Endothelial cell of umbilical vein (primary cell): ENCODE measurements around the gene SEMA3E. TPM values are rescaled to one million over a fixed set of nuclear protein-coding genes. Genes with fewer than 3 reads are reported as not detected.

Experiments used
- BruUV-seq: library from RNA; stranded (reverse); fragments of 400-500 nt; replicated peaks from 2 replicates; lab custom pipeline; 2021; lab: Mats Ljungman, UMichigan
- CTCF ChIA-PET: fragments of 300-600, 350-600 bp; sonication (Branson Sonifier 250); formaldehyde crosslinking; loops from one replicate; lab custom pipeline; 2021; ENCODE audit warnings: antibody characterized with exemption, inconsistent platforms; lab: Charles Lee
- POLR2A ChIA-PET: fragments of 300-600, 350-600 bp; sonication (Branson Sonifier 250); formaldehyde crosslinking; loops from one replicate; lab custom pipeline; 2021; ENCODE audit warnings: antibody characterized with exemption, inconsistent platforms; lab: Charles Lee
- DNase-seq: peaks from one replicate; pipeline ENCODE4 v3.0.0-alpha.2; 2011; ENCODE audit warnings: low read depth, low spot score
- FAIRE-seq: peaks from 2 replicates; lab custom pipeline; 2011; peaks lifted over from hg19 to GRCh38; lab: Jason Lieb, UNC
- H2AFZ ChIP-seq: 2 replicates; pipeline ENCODE4 v1.6.0; 2012; ENCODE audit warnings: low read depth, low read length, control low read depth, inconsistent platforms
- H3K27ac ChIP-seq: 2 replicates; pipeline ENCODE4 v1.5.1; 2011; ENCODE audit warnings: low read depth, mild to moderate bottlenecking, control low read depth, low read length, moderate library complexity; ENCODE audit not compliant: insufficient read depth
- H3K27me3 ChIP-seq, 2 experiments: 2 replicates each; pipeline versions ENCODE4 v1.6.0 to v1.6.1; 2011; ENCODE audit warnings: low read length in 2 of 2, mixed read lengths in 1 of 2; ENCODE audit not compliant: control insufficient read depth in 2 of 2, insufficient read depth in 2 of 2
- H3K36me3 ChIP-seq, 2 experiments: 2 replicates in 1 of 2; 3 replicates in 1 of 2; pipeline ENCODE4 v1.5.1; 2011; ENCODE audit warnings: low read length in 2 of 2, mild to moderate bottlenecking in 1 of 2, moderate library complexity in 1 of 2; ENCODE audit not compliant: control insufficient read depth in 2 of 2, insufficient read depth in 2 of 2; ENCODE audit errors: extremely low read depth in 1 of 2
- H3K4me1 ChIP-seq: 3 replicates; pipeline ENCODE4 v1.5.1; 2011; ENCODE audit warnings: mild to moderate bottlenecking, low read length; ENCODE audit not compliant: control insufficient read depth, insufficient read depth; ENCODE audit errors: extremely low read depth
- H3K4me2 ChIP-seq: 2 replicates; pipeline ENCODE4 v1.6.1; 2011; ENCODE audit warnings: low read length, control low read depth, mixed read lengths; ENCODE audit not compliant: insufficient read depth
- H3K4me3 ChIP-seq, 3 experiments: fragments of 200-600 bp in 1 of 3; sonication (generic), shearing (Covaris generic) in 1 of 3; replicated peaks in 1 of 3; 2 replicates each; pipeline ENCODE4 v1.5.1; 2011 to 2016; ENCODE audit warnings: control low read depth in 3 of 3, low read length in 3 of 3, mild to moderate bottlenecking in 2 of 3, inconsistent platforms in 1 of 3, low read depth in 1 of 3, moderate library complexity in 1 of 3; ENCODE audit not compliant: insufficient read depth in 1 of 3
- H3K79me2 ChIP-seq: 2 replicates; pipeline ENCODE4 v1.6.0; 2012; ENCODE audit warnings: low read length, inconsistent platforms; ENCODE audit not compliant: control insufficient read depth, insufficient read depth
- H3K9ac ChIP-seq: replicated peaks from 2 replicates; pipeline ENCODE3; 2011; ENCODE audit warnings: low read length, control low read depth; ENCODE audit not compliant: insufficient read depth; ENCODE audit errors: extremely low read depth
- H3K9me1 ChIP-seq: replicated peaks from 3 replicates; pipeline ENCODE4 v1.6.0; 2011; ENCODE audit warnings: mild to moderate bottlenecking, low read length; ENCODE audit not compliant: control insufficient read depth, insufficient read depth; ENCODE audit errors: extremely low read depth
- H3K9me3 ChIP-seq: replicated peaks from 2 replicates; pipeline ENCODE4 v1.5.1; 2012; ENCODE audit warnings: low read length, inconsistent platforms; ENCODE audit not compliant: control insufficient read depth, insufficient read depth
- H4K20me1 ChIP-seq: replicated peaks from 2 replicates; pipeline ENCODE3; 2011; ENCODE audit warnings: mild to moderate bottlenecking, low read length; ENCODE audit not compliant: control insufficient read depth, insufficient read depth; ENCODE audit errors: extremely low read depth
- EZH2 ChIP-seq: IDR thresholded peaks from 2 replicates; pipeline ENCODE4 v1.6.1; 2012; ENCODE audit warnings: borderline replicate concordance, low read depth, mild to moderate bottlenecking, moderate library complexity, low read length, inconsistent platforms; ENCODE audit not compliant: severe bottlenecking
- FOS ChIP-seq: IDR thresholded peaks from 2 replicates; pipeline ENCODE4 v1.6.1; 2011; ENCODE audit warnings: mild to moderate bottlenecking, low read length, moderate library complexity, borderline replicate concordance; ENCODE audit not compliant: insufficient read depth
- MYC ChIP-seq: IDR thresholded peaks from one replicate; pipeline ENCODE4 v1.6.1; 2011; ENCODE audit warnings: mild to moderate bottlenecking, low read depth, low read length
- dilution Hi-C: fragments of 300-500 bp; cut with MboI; formaldehyde crosslinking; loops from one replicate; pipeline ENCODE4 v1.15.0; 2019; ENCODE audit warnings: low sequenced_read_pairs; ENCODE audit not compliant: extremely low pct_ligation_motif_present
- intact Hi-C: fragments of 100-400 bp; cut with micrococcal nuclease; formaldehyde crosslinking; loops from one replicate; pipeline ENCODE4 v1.10.0; 2022
- polyA plus RNA-seq, 4 experiments: library from polyadenylated mRNA; depleted of rRNA in 3 of 4; stranded (reverse) in 3 of 4; unstranded in 1 of 4; fragments of >200 nt; gene quantifications; 2 replicates each; pipeline versions ENCODE4 v1.2.1 to v1.2.3, GENCODE V29; 2011 to 2012; ENCODE audit warnings: missing spikeins in 1 of 4
- total RNA-seq: library from RNA; stranded (reverse); gene quantifications from 2 replicates; pipeline ENCODE4 v1.2.3, GENCODE V29; 2021

Gene SEMA3E
- total and polyA plus RNA-seq, 2 donors (not counting 3 experiments of a cell fraction or from before 2014, with no cell fraction given) = not detected

GRCh38 chr7:83689855-83690254 is 40.9 kb upstream of the SEMA3E start:
- Histone ChIP-seq H3K4me2 (no peak overlapping the region), H3K27ac (no peak overlapping the region)

DNA sequence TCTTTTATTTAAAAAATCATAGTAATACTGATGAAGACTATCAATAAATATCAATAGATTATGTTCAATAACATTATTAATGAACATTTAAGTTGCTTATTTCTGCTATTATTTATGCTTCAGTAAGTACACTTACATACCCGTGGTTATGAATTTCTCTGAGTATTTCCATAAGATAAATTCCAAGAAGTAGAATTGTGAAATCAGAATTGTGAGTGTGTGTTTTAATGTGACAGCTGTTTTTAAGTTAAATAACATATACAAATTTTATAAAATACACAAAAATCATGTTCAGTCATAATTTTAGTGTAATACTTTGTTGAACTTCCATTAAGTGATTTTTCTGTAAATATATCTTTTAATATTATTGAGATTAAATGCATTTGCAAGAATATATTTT is 37.5 kb upstream of the SEMA3E start:
- no peak for TF ChIP-seq MYC
- no peak overlapping the region for H3K9ac ChIP-seq
- H3K4me2 ChIP-seq = no peak overlapping the region
- no peaks in the 10 kb centered on the region for H4K20me1 ChIP-seq
- POLR2A ChIA-PET = no interaction called here
- no peaks in the 10 kb centered on the region for H3K4me1 ChIP-seq
- BruUV-seq = no TSS peak
- DNase-seq = no peak
- no peak overlapping the region for H3K27ac ChIP-seq
- H3K9me1 ChIP-seq = no peaks in the 10 kb centered on the region
- CTCF ChIA-PET = no interaction called here
- H3K4me3 ChIP-seq = no peak overlapping the region
- no peaks in the 10 kb centered on the region for H3K9me3 ChIP-seq
- intact Hi-C loops (no loop called here), dilution Hi-C loops (no loop called here)
- H3K79me2 ChIP-seq = no peaks in the 10 kb centered on the region
- H3K27me3 ChIP-seq = peaks cover 2% of the 10 kb centered on the region in 2 experiments
- no peak overlapping the region for H2AFZ ChIP-seq
- FAIRE-seq = no peak
- no peaks in the 10 kb centered on the region for H3K36me3 ChIP-seq

More at GRCh38 chr7:83689855-83690254, 40.9 kb upstream of the SEMA3E start:
- H2AFZ ChIP-seq = no peak overlapping the region
- no peak for DNase-seq
- no TSS peak for BruUV-seq
- FAIRE-seq = no peak
- no peak overlapping the region for H3K4me3 ChIP-seq
- no peaks in the 10 kb centered on the region for H3K9me1 ChIP-seq
- CTCF ChIA-PET = interaction anchor here (1.2 kb wide), 1 partner anchor 11 kb away, joined by 3 read pairs; no protein-coding TSS in a partner anchor
- POLR2A ChIA-PET = no interaction called here
- no peaks in the 10 kb centered on the region for H4K20me1 ChIP-seq
- intact Hi-C loops = no loop called here
- H3K27me3 ChIP-seq = peaks cover 2% of the 10 kb centered on the region in 2 experiments
- TF ChIP-seq FOS (no peak), EZH2 (no peak), MYC (no peak)
- dilution Hi-C loops = no loop called here
- no peaks in the 10 kb centered on the region for H3K36me3 ChIP-seq
- H3K9ac ChIP-seq = no peak overlapping the region
- H3K9me3 ChIP-seq = no peaks in the 10 kb centered on the region
- no peaks in the 10 kb centered on the region for H3K4me1 ChIP-seq
- H3K79me2 ChIP-seq = no peaks in the 10 kb centered on the region
